ENCODE results near the gene LCN12.
A peak's percentile ranks its signal among the peaks of the same experiment; 100 is the strongest.

The LCN12 gene

GRCh38 chr9:136910197-136910900 lies 41.7 kb upstream of the LCN12 start:
- Histone ChIP-seq H2AK5ac (ENCODE audit: low read length, severe bottlenecking) (no peak overlapping the region), H4K8ac (ENCODE audit: low read length) (no peak overlapping the region), H2BK5ac (ENCODE audit: low read depth, low read length, poor library complexity, severe bottlenecking) (no peak overlapping the region), H3K79me1 (replicated peaks; ENCODE audit: low read length, poor library complexity, severe bottlenecking) (peaks cover 43% of the 10 kb centered on the region), H3K4me2 (ENCODE audit: low read length, poor library complexity, severe bottlenecking) (no peak overlapping the region), H3K23ac (ENCODE audit: low read length in 2 of 2) (no peak overlapping the region), H3K27me3 (ENCODE audit: control insufficient read depth in 1 of 2, insufficient read depth in 1 of 2, low read length in 2 of 2) (no peaks in the 10 kb centered on the region), H3K36me3 (ENCODE audit: control insufficient read depth in 1 of 2, insufficient read depth in 2 of 2, low read depth in 1 of 2, low read length in 2 of 2) (peaks cover 35 to 54% of the 10 kb centered on the region in 2 experiments), H3K9ac (ENCODE audit: low read length) (no peak overlapping the region), H2BK120ac (ENCODE audit: low read depth, low read length) (no peak overlapping the region), H3K9me3 (ENCODE audit: control insufficient read depth, low read length) (no peaks in the 10 kb centered on the region), H3K27ac (ENCODE audit: low read length, poor library complexity, severe bottlenecking) (no peak overlapping the region), H3K18ac (ENCODE audit: low read depth in 1 of 2, low read length in 2 of 2) (no peak overlapping the region), H3K4me1 (ENCODE audit: control insufficient read depth, insufficient read depth, low read depth, low read length) (peaks cover 1% of the 10 kb centered on the region), H3K14ac (ENCODE audit: low read length in 2 of 2) (no peak overlapping the region), H2AFZ (ENCODE audit: low read depth, low read length) (no peak overlapping the region), H4K91ac (ENCODE audit: low read length) (no peak overlapping the region), H3K4me3 (ENCODE audit: insufficient read depth in 1 of 2, low read depth in 1 of 2, low read length in 2 of 2) (no peak overlapping the region), H2BK15ac (ENCODE audit: low read depth, poor library complexity, severe bottlenecking) (no peak overlapping the region), H3K4ac (ENCODE audit: low read depth in 1 of 2, low read length in 2 of 2) (no peak overlapping the region), H2BK12ac (ENCODE audit: low read length in 2 of 2) (no peak overlapping the region)
- no peak for DNase-seq
- WGBS = 98% methylated on average over 11 of the region's 12 CpGs

DNA sequence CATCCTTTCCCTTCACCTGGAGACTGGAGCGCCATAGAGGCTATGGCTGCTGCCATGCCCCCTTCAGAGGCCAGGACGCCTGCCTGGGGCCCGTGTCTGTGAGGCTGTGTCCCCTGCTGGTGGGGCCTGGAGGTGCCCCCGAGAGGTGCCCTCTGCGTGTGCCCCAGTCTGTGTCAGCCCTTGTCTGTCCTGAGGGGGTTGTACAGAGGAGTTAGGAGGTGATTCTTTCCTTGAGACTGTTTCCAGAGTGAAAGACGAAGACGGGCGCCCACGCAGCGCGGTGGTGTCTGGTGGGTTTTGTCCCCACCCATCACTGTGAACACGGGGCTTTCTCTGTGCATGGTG lies 41.2 kb upstream of the LCN12 start:
- no peak overlapping the region for H3K27ac ChIP-seq (ENCODE audit: low read length, poor library complexity, severe bottlenecking)
- H2BK12ac ChIP-seq (ENCODE audit: low read length in 2 of 2) = no peak overlapping the region
- H3K27me3 ChIP-seq (ENCODE audit: control insufficient read depth in 1 of 2, insufficient read depth in 1 of 2, low read length in 2 of 2) = no peaks in the 10 kb centered on the region
- no peak overlapping the region for H2BK5ac ChIP-seq (ENCODE audit: low read depth, low read length, poor library complexity, severe bottlenecking)
- no peak overlapping the region for H2BK15ac ChIP-seq (ENCODE audit: low read depth, poor library complexity, severe bottlenecking)
- H2AK5ac ChIP-seq (ENCODE audit: low read length, severe bottlenecking) = no peak overlapping the region
- no peak overlapping the region for H2AFZ ChIP-seq (ENCODE audit: low read depth, low read length)
- no peaks in the 10 kb centered on the region for H3K9me3 ChIP-seq (ENCODE audit: control insufficient read depth, low read length)
- peaks cover 1% of the 10 kb centered on the region for H3K4me1 ChIP-seq (ENCODE audit: control insufficient read depth, insufficient read depth, low read depth, low read length)
- no peak overlapping the region for H3K9ac ChIP-seq (ENCODE audit: low read length)
- H4K91ac ChIP-seq (ENCODE audit: low read length) = no peak overlapping the region
- no peak overlapping the region for H3K4me2 ChIP-seq (ENCODE audit: low read length, poor library complexity, severe bottlenecking)
- no peak overlapping the region for H2BK120ac ChIP-seq (ENCODE audit: low read depth, low read length)
- H3K4me3 ChIP-seq (ENCODE audit: insufficient read depth in 1 of 2, low read depth in 1 of 2, low read length in 2 of 2) = no peak overlapping the region
- no peak overlapping the region for H3K18ac ChIP-seq (ENCODE audit: low read depth in 1 of 2, low read length in 2 of 2)
- 99% methylated on average over 12 of the region's 12 CpGs for WGBS
- no peak for DNase-seq
- H3K36me3 ChIP-seq (ENCODE audit: control insufficient read depth in 1 of 2, insufficient read depth in 2 of 2, low read depth in 1 of 2, low read length in 2 of 2) = peaks cover 40 to 59% of the 10 kb centered on the region in 2 experiments
- no peak overlapping the region for H4K8ac ChIP-seq (ENCODE audit: low read length)
- no peak overlapping the region for H3K4ac ChIP-seq (ENCODE audit: low read depth in 1 of 2, low read length in 2 of 2)
- peaks cover 44% of the 10 kb centered on the region for H3K79me1 ChIP-seq (replicated peaks; ENCODE audit: low read length, poor library complexity, severe bottlenecking)
- no peak overlapping the region for H3K23ac ChIP-seq (ENCODE audit: low read length in 2 of 2)
- H3K14ac ChIP-seq (ENCODE audit: low read length in 2 of 2) = no peak overlapping the region

GRCh38 chr9:136913701-136914438 lies 38.2 kb upstream of the LCN12 start:
- H3K14ac ChIP-seq (ENCODE audit: low read length in 2 of 2) = no peak overlapping the region
- H3K27me3 ChIP-seq (ENCODE audit: control insufficient read depth in 1 of 2, insufficient read depth in 1 of 2, low read length in 2 of 2) = no peaks in the 10 kb centered on the region
- no peak overlapping the region for H3K4me2 ChIP-seq (ENCODE audit: low read length, poor library complexity, severe bottlenecking)
- H2BK120ac ChIP-seq (ENCODE audit: low read depth, low read length) = no peak overlapping the region
- H2AFZ ChIP-seq (ENCODE audit: low read depth, low read length) = no peak overlapping the region
- H2BK12ac ChIP-seq (ENCODE audit: low read length in 2 of 2) = no peak overlapping the region
- H3K4me3 ChIP-seq (ENCODE audit: insufficient read depth in 1 of 2, low read depth in 1 of 2, low read length in 2 of 2) = no peak overlapping the region
- no peak overlapping the region for H4K8ac ChIP-seq (ENCODE audit: low read length)
- H3K4me1 ChIP-seq (ENCODE audit: control insufficient read depth, insufficient read depth, low read depth, low read length) = peaks cover 1% of the 10 kb centered on the region
- no peak overlapping the region for H4K91ac ChIP-seq (ENCODE audit: low read length)
- peaks cover 47 to 61% of the 10 kb centered on the region in 2 experiments for H3K36me3 ChIP-seq (ENCODE audit: control insufficient read depth in 1 of 2, insufficient read depth in 2 of 2, low read depth in 1 of 2, low read length in 2 of 2)
- no peak overlapping the region for H3K4ac ChIP-seq (ENCODE audit: low read depth in 1 of 2, low read length in 2 of 2)
- H3K9me3 ChIP-seq (ENCODE audit: control insufficient read depth, low read length) = no peaks in the 10 kb centered on the region
- H3K79me1 ChIP-seq (replicated peaks; ENCODE audit: low read length, poor library complexity, severe bottlenecking) = peaks cover 46% of the 10 kb centered on the region
- H3K23ac ChIP-seq (ENCODE audit: low read length in 2 of 2) = peak overlapping the region in 1 of 2 experiments; percentile 30
- no peak overlapping the region for H3K27ac ChIP-seq (ENCODE audit: low read length, poor library complexity, severe bottlenecking)
- H2BK5ac ChIP-seq (ENCODE audit: low read depth, low read length, poor library complexity, severe bottlenecking) = no peak overlapping the region
- H3K9ac ChIP-seq (ENCODE audit: low read length) = no peak overlapping the region
- no peak overlapping the region for H3K18ac ChIP-seq (ENCODE audit: low read depth in 1 of 2, low read length in 2 of 2)
- DNase-seq = no peak
- no peak overlapping the region for H2BK15ac ChIP-seq (ENCODE audit: low read depth, poor library complexity, severe bottlenecking)
- 94% methylated on average over 13 of the region's 17 CpGs for WGBS
- H2AK5ac ChIP-seq (ENCODE audit: low read length, severe bottlenecking) = no peak overlapping the region

- H2AFZ ChIP-seq (ENCODE audit: low read depth, low read length) = no peak overlapping the region
- 92% methylated on average over 21 of the region's 21 CpGs for WGBS
These were observed 36.3 kb upstream of the LCN12 start for GRCh38 chr9:136915632-136916329.

More at GRCh38 chr9:136915632-136916329, 36.3 kb upstream of the LCN12 start:
- no peaks in the 10 kb centered on the region for H3K27me3 ChIP-seq (ENCODE audit: control insufficient read depth in 1 of 2, insufficient read depth in 1 of 2, low read length in 2 of 2)
- H3K14ac ChIP-seq (ENCODE audit: low read length in 2 of 2) = no peak overlapping the region
- H3K4me2 ChIP-seq (ENCODE audit: low read length, poor library complexity, severe bottlenecking) = no peak overlapping the region
- no peak overlapping the region for H4K8ac ChIP-seq (ENCODE audit: low read length)
- peaks cover 39% of the 10 kb centered on the region for H3K79me1 ChIP-seq (replicated peaks; ENCODE audit: low read length, poor library complexity, severe bottlenecking)
- H3K27ac ChIP-seq (ENCODE audit: low read length, poor library complexity, severe bottlenecking) = no peak overlapping the region
- H2BK120ac ChIP-seq (ENCODE audit: low read depth, low read length) = no peak overlapping the region
- H4K91ac ChIP-seq (ENCODE audit: low read length) = no peak overlapping the region
- H3K36me3 ChIP-seq (ENCODE audit: control insufficient read depth in 1 of 2, insufficient read depth in 2 of 2, low read depth in 1 of 2, low read length in 2 of 2) = peaks cover 47 to 55% of the 10 kb centered on the region in 2 experiments
- no peak overlapping the region for H2BK12ac ChIP-seq (ENCODE audit: low read length in 2 of 2)
- H2AK5ac ChIP-seq (ENCODE audit: low read length, severe bottlenecking) = no peak overlapping the region
- H3K9me3 ChIP-seq (ENCODE audit: control insufficient read depth, low read length) = no peaks in the 10 kb centered on the region
- no peak overlapping the region for H3K9ac ChIP-seq (ENCODE audit: low read length)
- H2BK5ac ChIP-seq (ENCODE audit: low read depth, low read length, poor library complexity, severe bottlenecking) = no peak overlapping the region
- no peak overlapping the region for H3K4me3 ChIP-seq (ENCODE audit: insufficient read depth in 1 of 2, low read depth in 1 of 2, low read length in 2 of 2)
- DNase-seq = no peak
- no peak overlapping the region for H3K23ac ChIP-seq (ENCODE audit: low read length in 2 of 2)
- H3K4ac ChIP-seq (ENCODE audit: low read depth in 1 of 2, low read length in 2 of 2) = no peak overlapping the region
- peaks cover 1% of the 10 kb centered on the region for H3K4me1 ChIP-seq (ENCODE audit: control insufficient read depth, insufficient read depth, low read depth, low read length)
- no peak overlapping the region for H2BK15ac ChIP-seq (ENCODE audit: low read depth, poor library complexity, severe bottlenecking)
- no peak overlapping the region for H3K18ac ChIP-seq (ENCODE audit: low read depth in 1 of 2, low read length in 2 of 2)
